Measurements from ENCODE around the gene KANSL1. TPM values are rescaled to one million over a fixed set of nuclear protein-coding genes. Genes with fewer than 3 reads are reported as not detected.

The KANSL1 gene
- total RNA-seq, 1 donor = 63.2 TPM

DNA sequence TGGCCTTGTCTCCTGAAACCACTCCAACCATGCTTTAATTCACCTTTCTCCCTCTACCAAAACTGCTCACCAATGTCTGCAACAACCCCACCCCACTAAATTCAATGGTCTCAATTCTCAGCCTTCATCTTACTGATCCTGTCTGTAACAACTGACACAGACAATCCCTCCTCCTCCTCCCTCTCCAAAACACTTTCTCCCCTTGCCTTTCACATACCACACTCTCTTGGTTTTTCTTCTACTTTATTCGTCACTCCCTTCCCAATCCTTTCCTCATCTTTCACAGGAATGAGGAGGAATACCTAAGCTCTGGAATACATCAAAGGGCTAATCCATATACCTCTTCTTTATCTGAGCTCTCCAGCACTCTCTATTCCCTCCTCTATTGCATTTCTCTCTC is 128.8 kb downstream of the KANSL1 start:
- no peak overlapping the region for H3K4me3 ChIP-seq (ENCODE audit: low read depth, low read length)
- no peak for DNase-seq (ENCODE audit: low read depth)
- TF ChIP-seq, protein P1, sequence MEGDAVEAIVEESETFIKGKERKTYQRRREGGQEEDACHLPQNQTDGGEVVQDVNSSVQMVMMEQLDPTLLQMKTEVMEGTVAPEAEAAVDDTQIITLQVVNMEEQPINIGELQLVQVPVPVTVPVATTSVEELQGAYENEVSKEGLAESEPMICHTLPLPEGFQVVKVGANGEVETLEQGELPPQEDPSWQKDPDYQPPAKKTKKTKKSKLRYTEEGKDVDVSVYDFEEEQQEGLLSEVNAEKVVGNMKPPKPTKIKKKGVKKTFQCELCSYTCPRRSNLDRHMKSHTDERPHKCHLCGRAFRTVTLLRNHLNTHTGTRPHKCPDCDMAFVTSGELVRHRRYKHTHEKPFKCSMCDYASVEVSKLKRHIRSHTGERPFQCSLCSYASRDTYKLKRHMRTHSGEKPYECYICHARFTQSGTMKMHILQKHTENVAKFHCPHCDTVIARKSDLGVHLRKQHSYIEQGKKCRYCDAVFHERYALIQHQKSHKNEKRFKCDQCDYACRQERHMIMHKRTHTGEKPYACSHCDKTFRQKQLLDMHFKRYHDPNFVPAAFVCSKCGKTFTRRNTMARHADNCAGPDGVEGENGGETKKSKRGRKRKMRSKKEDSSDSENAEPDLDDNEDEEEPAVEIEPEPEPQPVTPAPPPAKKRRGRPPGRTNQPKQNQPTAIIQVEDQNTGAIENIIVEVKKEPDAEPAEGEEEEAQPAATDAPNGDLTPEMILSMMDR (IDR thresholded peaks at IDR 0.05; ENCODE audit: insufficient read depth, low read length) = no peak

DNA sequence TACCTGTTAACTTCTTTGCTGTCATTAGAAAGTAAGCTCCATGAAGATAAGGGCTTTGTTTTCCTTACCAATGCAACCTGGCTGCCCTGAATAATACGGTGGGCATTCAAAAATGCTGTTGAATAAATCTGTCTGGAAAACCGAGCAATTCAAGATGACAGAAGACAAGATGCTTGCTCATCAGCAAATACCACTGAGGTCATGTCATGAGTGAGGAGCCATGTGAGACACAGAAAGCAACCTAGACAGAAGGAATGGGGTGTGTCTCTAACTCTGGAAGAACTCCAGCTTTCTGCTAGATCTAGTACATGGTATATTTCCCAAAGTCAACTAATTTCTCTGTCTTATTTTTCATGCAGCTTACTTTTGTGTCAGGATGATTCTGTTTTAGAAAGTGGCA is 130.0 kb downstream of the KANSL1 start:
- H3K4me3 ChIP-seq (ENCODE audit: low read depth, low read length) = no peak overlapping the region
- DNase-seq (ENCODE audit: low read depth) = peak; percentile 68
- TF ChIP-seq, protein P1 (IDR thresholded peaks at IDR 0.05; ENCODE audit: insufficient read depth, low read length) = no peak

- DNase-seq (ENCODE audit: low read depth) = peak; percentile 20
- TF ChIP-seq, protein P1 (IDR thresholded peaks at IDR 0.05; ENCODE audit: insufficient read depth, low read length) = peak; percentile 23
- H3K4me3 ChIP-seq (ENCODE audit: low read depth, low read length) = no peak overlapping the region
Measured at GRCh38 chr17:46061435-46061834, 131.8 kb downstream of the KANSL1 start.

- no peak for DNase-seq (ENCODE audit: low read depth)
- no peak overlapping the region for H3K4me3 ChIP-seq (ENCODE audit: low read depth, low read length)
- TF ChIP-seq, protein P1 (IDR thresholded peaks at IDR 0.05; ENCODE audit: insufficient read depth, low read length) = no peak
Measured at GRCh38 chr17:46060461-46060860, 132.8 kb downstream of the KANSL1 start.

DNA sequence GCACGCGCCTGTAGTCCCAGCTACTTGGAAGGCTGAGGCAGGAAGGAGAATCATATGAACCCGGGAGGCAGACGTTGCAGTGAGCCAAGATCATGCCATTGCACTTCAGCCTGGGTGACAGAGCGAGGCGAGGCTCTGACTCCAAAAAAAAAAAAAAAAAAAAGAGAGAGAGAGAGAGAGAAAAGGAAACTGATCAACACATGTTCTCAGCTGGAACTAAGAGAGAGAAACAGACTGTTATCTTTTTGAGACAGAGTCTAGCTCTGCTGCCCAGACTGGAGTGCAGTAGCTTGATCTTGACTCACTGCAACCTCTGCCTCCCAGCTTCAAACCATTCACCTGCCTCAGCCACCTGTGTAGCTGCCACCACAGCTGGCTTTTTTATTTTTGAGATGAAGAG is 133.7 kb downstream of the KANSL1 start:
- H3K4me3 ChIP-seq (ENCODE audit: low read depth, low read length) = no peak overlapping the region
- no peak for DNase-seq (ENCODE audit: low read depth)
- TF ChIP-seq, protein P1 (IDR thresholded peaks at IDR 0.05; ENCODE audit: insufficient read depth, low read length) = no peak

DNA sequence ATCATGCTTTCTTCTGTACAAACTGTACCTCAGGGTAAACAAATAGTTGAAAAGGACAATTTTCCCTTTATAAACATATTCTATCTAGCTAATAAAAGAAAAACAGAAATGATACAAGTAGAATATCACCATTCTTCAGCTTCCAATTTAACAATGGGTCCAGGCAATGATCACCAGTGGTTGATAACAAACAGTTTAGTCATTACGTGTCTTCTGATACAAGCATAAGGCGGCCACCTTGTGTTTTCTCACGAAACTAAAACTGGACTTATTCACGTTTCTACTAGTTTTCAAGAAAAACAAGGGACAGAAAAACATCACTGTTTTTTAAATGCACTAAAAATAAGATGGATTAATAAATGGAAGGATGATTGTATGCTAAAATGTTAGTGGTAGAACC is 135.9 kb downstream of the KANSL1 start:
- TF ChIP-seq, protein P1 (IDR thresholded peaks at IDR 0.05; ENCODE audit: insufficient read depth, low read length) = no peak
- H3K4me3 ChIP-seq (ENCODE audit: low read depth, low read length) = no peak overlapping the region
- peak; percentile 39 for DNase-seq (ENCODE audit: low read depth)

DNA sequence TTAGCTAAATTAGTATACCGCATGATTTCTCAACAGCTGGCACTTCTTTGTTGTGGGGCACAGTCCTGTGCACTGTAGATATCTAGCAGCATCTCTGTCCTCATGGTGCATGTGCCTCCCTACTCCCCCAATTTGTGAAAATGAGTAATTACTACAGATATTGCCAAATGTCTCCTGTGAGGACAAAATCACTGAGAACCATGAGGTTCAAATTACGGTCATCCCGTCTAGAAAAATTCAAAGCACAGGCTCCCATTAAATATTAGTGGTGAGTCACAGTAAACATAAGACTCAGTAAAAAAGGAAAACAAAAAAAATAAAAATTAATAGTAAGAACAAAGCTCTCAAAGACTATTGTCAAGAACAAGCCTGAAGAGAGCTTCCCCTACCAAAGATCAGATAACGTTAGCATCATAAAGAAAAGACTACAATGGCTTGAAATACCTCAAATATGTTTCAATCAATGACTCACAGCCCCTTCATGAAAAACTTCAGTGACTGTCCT is 136.4 kb downstream of the KANSL1 start:
- no peak overlapping the region for H3K4me3 ChIP-seq (ENCODE audit: low read depth, low read length)
- peak; percentile 72 for DNase-seq (ENCODE audit: low read depth)
- TF ChIP-seq, protein P1 (IDR thresholded peaks at IDR 0.05; ENCODE audit: insufficient read depth, low read length) = no peak

Measured in fibroblast of the aortic adventitia (primary cell).